Measurements from ENCODE around the gene LAMC2.

LAMC2 gene

DNA sequence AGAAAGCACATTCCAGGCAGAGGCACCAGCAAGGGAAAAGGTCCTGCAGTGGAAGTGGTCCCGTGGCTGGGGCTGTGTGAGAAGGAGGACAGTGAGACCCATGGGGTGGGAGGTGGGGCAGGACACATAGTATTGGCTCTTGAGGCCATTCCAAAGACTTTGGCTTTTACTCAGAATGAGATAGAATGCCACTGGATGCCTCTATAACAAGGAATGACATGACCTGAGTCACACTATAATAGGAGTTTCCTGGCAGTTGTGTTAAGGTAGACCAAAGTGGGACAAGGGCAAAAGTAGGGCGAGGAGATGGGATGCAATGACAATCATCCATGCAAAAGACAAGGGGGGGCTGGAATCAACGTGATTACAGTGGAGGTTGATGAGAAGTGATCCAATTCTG is 24.7 kb upstream of the LAMC2 start:
- Mint-ChIP-seq H3K36me3 (no peaks in the 10 kb centered on the region), H3K4me1 (ENCODE audit: low read depth) (no peaks in the 10 kb centered on the region), H3K27me3 (peaks cover 2% of the 10 kb centered on the region), H3K27ac (no peak overlapping the region), H3K9me3 (ENCODE audit: low read depth) (no peaks in the 10 kb centered on the region), H3K4me3 (no peak overlapping the region)

DNA sequence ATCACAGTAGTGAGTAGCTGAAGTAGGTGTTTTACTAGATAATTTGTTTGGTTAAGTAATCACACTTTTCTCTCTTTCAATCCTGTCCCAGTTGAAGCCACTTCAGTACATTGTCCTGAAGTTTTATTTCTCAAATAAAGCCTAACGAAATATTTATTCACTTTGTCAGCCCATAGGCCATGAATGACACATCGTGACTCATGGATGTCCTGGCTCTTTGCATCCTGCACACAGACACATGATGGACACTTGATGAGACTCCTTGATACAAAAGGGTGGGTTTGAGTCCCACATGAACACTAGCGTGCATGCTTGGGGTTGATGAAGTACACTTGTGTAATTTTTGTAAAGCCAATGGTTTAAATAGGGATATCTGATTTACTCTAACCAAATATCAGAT is 22.7 kb upstream of the LAMC2 start:
- no peak overlapping the region for H3K4me3 Mint-ChIP-seq
- no peaks in the 10 kb centered on the region for H3K4me1 Mint-ChIP-seq (ENCODE audit: low read depth)
- no peaks in the 10 kb centered on the region for H3K36me3 Mint-ChIP-seq
- H3K27me3 Mint-ChIP-seq = peaks cover 2% of the 10 kb centered on the region
- no peaks in the 10 kb centered on the region for H3K9me3 Mint-ChIP-seq (ENCODE audit: low read depth)
- no peak overlapping the region for H3K27ac Mint-ChIP-seq

DNA sequence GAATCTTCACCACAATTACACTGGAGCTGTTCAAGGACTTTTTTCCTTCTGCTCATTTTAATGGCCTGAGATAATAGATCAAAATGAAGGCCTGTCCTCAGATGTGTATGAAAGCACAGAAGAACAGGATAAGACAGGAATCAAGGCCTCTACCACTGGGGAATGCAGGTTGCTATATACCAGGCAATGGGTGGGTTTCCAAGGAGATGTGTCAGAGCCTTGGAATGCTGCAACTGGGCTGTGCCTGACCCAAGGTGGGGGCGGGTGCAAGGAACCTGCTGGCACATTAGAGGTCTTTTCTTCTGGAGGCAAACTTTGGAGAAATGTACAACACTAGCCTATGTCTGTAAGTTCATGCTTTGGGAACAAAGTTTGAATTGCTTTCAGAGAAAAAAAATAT is 21.7 kb upstream of the LAMC2 start:
- H3K27me3 Mint-ChIP-seq = peaks cover 2% of the 10 kb centered on the region
- no peaks in the 10 kb centered on the region for H3K4me1 Mint-ChIP-seq (ENCODE audit: low read depth)
- no peak overlapping the region for H3K27ac Mint-ChIP-seq
- H3K36me3 Mint-ChIP-seq = no peaks in the 10 kb centered on the region
- H3K9me3 Mint-ChIP-seq (ENCODE audit: low read depth) = no peaks in the 10 kb centered on the region
- no peak overlapping the region for H3K4me3 Mint-ChIP-seq

DNA sequence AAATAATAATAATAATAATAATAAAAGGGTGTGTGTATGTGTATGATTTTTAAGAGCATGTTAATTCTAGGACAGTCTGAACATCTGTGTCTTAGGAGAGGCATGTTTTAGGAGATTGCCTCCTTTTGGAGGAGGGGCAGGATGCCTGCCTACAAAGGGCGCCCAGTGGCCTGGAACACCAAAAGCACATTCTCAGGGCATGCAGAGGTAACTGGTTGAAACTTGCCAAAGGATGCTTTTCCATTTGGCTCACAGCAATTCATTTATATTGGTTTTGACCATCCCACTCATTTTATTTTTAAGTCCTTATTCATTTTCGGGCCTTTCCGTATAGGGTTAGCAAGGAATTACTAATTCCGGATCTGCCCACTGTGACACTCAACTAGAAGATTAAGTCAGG is 21.1 kb upstream of the LAMC2 start:
- no peak overlapping the region for H3K4me3 Mint-ChIP-seq
- no peaks in the 10 kb centered on the region for H3K9me3 Mint-ChIP-seq (ENCODE audit: low read depth)
- no peaks in the 10 kb centered on the region for H3K36me3 Mint-ChIP-seq
- H3K27ac Mint-ChIP-seq = no peak overlapping the region
- H3K4me1 Mint-ChIP-seq (ENCODE audit: low read depth) = no peaks in the 10 kb centered on the region
- peaks cover 2% of the 10 kb centered on the region for H3K27me3 Mint-ChIP-seq

DNA sequence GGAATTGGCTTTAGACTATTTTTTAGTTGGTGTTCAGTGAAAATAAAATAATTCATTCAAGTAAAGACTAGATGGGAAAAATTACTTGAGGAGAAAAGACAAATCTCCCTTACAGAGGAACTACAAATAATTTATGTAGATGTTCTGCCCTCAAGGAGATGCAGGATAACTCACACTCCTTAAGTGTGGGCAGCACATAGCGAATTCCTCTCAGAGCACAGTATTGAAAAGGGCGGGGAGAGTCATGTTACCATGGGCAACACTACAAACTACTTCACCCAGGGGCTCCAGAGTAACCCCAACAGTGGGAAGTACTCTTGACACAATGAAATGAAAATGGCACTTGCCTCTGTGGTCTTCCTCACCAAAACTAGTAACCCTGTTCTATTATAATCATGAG is 20.6 kb upstream of the LAMC2 start:
- H3K27ac Mint-ChIP-seq = no peak overlapping the region
- H3K27me3 Mint-ChIP-seq = peaks cover 2% of the 10 kb centered on the region
- no peaks in the 10 kb centered on the region for H3K9me3 Mint-ChIP-seq (ENCODE audit: low read depth)
- H3K36me3 Mint-ChIP-seq = no peaks in the 10 kb centered on the region
- no peaks in the 10 kb centered on the region for H3K4me1 Mint-ChIP-seq (ENCODE audit: low read depth)
- H3K4me3 Mint-ChIP-seq = no peak overlapping the region

DNA sequence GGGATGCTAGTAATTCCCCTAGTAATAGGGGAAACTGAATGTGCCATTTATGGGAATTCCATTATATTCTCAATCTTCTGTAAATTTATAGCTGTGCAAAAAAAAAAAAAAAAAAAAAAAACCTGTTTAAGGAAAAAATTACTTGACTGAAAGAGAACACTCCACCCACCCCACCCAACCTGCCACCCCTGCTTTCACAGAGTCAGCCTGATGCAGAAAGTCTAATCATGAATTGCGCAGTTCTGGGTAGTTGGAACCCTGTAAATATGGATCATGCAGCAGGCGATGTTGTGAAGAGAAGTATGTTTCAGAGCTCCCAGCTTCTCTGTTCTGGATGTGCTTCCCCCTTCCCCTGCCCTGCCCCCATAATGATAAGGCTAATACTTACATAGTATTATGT is 19.6 kb upstream of the LAMC2 start:
- Mint-ChIP-seq H3K27ac (no peak overlapping the region), H3K4me1 (ENCODE audit: low read depth) (no peaks in the 10 kb centered on the region), H3K9me3 (ENCODE audit: low read depth) (no peaks in the 10 kb centered on the region)

DNA sequence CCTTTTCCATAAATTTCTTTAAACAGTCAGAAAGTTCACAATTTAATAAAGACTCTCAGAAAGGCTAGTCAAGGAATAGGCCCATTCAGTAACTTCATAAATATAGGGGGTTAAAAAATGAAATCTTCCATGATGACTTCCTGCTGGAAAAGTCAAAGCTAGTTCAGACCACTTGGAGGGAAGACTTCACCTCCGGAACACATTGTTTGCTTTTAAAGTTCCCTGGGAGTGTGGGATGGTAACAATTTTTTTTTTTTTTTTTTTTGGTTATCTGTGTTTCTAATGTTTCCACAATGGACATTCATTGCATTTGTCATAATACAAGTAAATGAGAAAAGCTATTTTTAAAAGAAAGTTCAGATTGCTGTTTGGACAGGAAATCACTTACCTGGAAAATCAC is 18.4 kb upstream of the LAMC2 start:
- Mint-ChIP-seq H3K27me3 (peaks cover 6% of the 10 kb centered on the region), H3K27ac (no peak overlapping the region), H3K4me1 (ENCODE audit: low read depth) (no peaks in the 10 kb centered on the region), H3K4me3 (no peak overlapping the region), H3K36me3 (no peaks in the 10 kb centered on the region), H3K9me3 (ENCODE audit: low read depth) (no peaks in the 10 kb centered on the region)

More for the DNA sequence above, 19.6 kb upstream of the LAMC2 start:
- H3K36me3 Mint-ChIP-seq = no peaks in the 10 kb centered on the region
- H3K4me3 Mint-ChIP-seq = no peak overlapping the region
- H3K27me3 Mint-ChIP-seq = peaks cover 2% of the 10 kb centered on the region

DNA sequence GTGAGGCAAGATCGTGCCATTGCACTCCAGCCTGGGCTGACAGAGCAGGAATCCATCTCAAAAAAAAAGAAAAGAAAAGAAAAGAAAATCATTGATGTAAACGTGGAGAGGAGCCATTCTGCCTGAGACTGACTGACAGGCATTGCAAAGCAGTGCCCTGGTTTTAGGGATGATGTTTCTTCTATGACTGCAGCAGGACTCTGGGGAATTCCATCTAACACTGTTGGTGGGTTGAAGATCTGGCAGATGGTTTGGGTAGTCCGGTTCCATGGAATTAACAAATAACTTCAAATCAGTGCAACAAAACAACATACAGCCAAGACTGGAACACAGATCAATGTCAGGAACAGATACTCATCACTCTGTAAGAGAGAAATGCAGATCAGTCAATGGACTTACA is 17.8 kb upstream of the LAMC2 start:
- Mint-ChIP-seq H3K27me3 (peaks cover 6% of the 10 kb centered on the region), H3K27ac (no peak overlapping the region), H3K4me3 (no peak overlapping the region), H3K36me3 (no peaks in the 10 kb centered on the region), H3K9me3 (ENCODE audit: low read depth) (no peaks in the 10 kb centered on the region), H3K4me1 (ENCODE audit: low read depth) (no peaks in the 10 kb centered on the region)

DNA sequence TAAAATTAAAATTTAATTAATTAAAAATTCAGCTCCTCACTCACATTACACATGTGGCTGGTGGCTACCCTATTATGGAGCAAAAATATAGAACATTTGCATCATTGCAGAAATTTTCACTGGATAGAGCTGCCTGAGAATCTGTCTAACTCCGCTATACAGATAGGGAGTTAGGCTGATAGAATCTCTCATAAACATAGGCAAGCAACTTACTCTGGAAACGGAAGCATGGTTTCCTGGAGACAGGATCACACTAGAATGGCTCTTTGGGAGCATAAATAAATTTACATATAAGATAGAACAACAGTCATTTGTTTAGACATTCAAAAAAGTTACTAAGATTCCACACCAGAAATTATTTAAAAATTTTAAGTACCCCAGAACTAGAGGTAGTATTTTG is 12.2 kb upstream of the LAMC2 start:
- H3K4me3 Mint-ChIP-seq = no peak overlapping the region
- H3K9me3 Mint-ChIP-seq (ENCODE audit: low read depth) = no peaks in the 10 kb centered on the region
- H3K4me1 Mint-ChIP-seq (ENCODE audit: low read depth) = no peaks in the 10 kb centered on the region
- peaks cover 9% of the 10 kb centered on the region for H3K27me3 Mint-ChIP-seq
- H3K27ac Mint-ChIP-seq = no peak overlapping the region
- no peaks in the 10 kb centered on the region for H3K36me3 Mint-ChIP-seq

DNA sequence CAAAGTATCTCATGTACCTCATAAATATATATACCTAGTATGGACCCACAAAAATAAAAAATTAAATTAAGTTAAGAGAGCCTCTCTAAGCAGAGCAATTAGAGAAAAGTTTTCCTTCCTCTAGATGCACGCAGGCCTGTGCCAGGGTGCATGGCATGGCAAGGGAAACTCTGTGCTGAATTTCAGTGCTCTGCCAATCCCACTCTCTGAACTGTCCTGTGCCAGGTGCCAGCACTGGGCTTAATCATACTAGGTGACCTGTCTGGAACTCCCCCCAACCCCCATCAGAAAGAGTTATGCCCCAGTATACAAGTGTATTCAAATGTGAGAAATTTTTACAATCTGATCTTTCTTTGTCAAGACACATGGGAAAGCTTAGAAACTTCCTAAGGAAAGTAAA is 10.4 kb upstream of the LAMC2 start:
- no peak overlapping the region for H3K4me3 Mint-ChIP-seq

DNA sequence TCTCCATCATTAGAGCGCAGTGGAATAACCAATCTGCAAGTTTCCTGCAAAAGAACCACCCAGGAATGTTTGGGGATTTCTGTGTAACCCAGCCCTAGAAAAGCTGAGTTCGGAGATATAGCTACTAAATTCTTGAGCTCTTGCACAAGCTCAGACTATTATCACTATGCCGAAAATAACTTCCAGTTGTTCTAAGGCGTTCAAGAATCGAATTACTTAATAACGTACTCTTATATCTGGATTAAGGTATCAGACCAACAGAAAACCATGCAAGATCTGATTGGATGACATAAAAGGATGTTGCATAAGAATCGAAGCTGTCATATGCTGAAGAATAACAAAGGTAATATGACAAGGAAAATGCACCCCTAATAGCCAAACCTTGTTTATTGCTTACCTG is 7.5 kb upstream of the LAMC2 start:
- Mint-ChIP-seq H3K4me1 (ENCODE audit: low read depth) (peaks cover 8% of the 10 kb centered on the region), H3K27me3 (peaks cover 5% of the 10 kb centered on the region), H3K9me3 (ENCODE audit: low read depth) (no peaks in the 10 kb centered on the region), H3K4me3 (no peak overlapping the region), H3K27ac (no peak overlapping the region), H3K36me3 (no peaks in the 10 kb centered on the region)

More for the DNA sequence above, 10.4 kb upstream of the LAMC2 start:
- H3K27me3 Mint-ChIP-seq = peaks cover 9% of the 10 kb centered on the region
- no peak overlapping the region for H3K27ac Mint-ChIP-seq
- no peaks in the 10 kb centered on the region for H3K9me3 Mint-ChIP-seq (ENCODE audit: low read depth)
- H3K4me1 Mint-ChIP-seq (ENCODE audit: low read depth) = peaks cover 3% of the 10 kb centered on the region
- H3K36me3 Mint-ChIP-seq = no peaks in the 10 kb centered on the region

DNA sequence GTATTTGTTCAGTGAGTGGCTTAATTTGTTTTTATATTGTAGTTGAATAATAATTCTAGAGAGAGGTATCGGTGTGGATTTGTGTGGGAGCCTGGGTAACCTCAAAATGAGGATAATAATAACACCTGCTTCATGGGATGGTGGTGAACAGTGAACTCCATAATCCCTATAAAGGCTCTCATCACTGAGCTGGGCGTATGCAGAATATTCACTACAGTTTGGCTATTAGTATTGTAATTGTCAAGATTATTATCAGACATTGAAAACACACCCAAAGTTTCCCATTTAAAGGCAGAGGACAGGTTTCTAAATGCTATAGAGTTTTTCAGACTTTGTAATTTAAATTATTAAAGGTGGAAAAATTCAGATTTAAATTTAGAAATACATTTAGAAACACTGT is 7.0 kb upstream of the LAMC2 start:
- H3K9me3 Mint-ChIP-seq (ENCODE audit: low read depth) = no peaks in the 10 kb centered on the region
- H3K4me1 Mint-ChIP-seq (ENCODE audit: low read depth) = peaks cover 8% of the 10 kb centered on the region
- no peak overlapping the region for H3K4me3 Mint-ChIP-seq
- H3K27me3 Mint-ChIP-seq = peaks cover 3% of the 10 kb centered on the region
- no peak overlapping the region for H3K27ac Mint-ChIP-seq
- H3K36me3 Mint-ChIP-seq = no peaks in the 10 kb centered on the region

DNA sequence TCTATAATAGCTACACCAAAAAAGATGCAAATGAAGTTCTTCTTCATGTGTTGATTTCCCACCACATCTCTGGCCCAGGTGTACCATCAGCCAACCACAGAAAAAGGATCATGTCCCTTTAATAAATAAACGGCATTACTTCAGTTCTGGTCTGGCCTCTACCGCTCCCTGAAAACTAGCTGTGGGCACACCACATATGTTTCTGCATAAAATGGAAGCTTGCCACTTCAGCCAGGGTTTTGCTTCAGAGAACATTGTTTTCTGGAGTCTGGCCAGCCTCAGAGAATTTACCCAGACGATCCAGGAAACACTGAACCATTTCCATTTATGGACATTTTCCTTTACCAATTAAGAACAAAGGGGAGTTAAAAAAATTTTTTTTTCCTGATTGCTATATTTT is 5.8 kb upstream of the LAMC2 start:
- Mint-ChIP-seq H3K4me3 (no peak overlapping the region), H3K36me3 (no peaks in the 10 kb centered on the region), H3K4me1 (ENCODE audit: low read depth) (peaks cover 8% of the 10 kb centered on the region), H3K27ac (no peak overlapping the region), H3K9me3 (ENCODE audit: low read depth) (no peaks in the 10 kb centered on the region), H3K27me3 (no peaks in the 10 kb centered on the region)

DNA sequence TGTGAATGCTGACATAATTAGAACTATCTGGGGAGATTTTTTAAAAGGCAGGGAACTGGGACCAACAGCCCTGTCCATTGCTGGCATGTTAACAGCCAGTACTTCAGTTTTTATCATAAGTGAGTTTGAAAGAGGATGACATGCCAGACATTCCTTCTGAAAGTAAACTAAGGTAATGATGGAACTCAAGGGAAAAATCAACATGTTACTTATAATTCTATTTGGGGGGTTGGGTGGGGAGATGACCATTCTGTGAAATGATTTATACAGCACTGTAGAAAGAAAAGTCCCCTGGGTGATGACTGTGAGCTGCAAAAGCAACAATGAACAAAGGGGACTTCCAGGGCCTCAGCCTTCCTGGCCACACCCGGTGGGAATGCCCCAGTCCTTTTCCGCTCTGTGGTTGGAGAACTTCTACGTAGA is 5.4 kb upstream of the LAMC2 start:
- Mint-ChIP-seq H3K4me1 (ENCODE audit: low read depth) (peaks cover 10% of the 10 kb centered on the region), H3K4me3 (no peak overlapping the region), H3K27ac (no peak overlapping the region), H3K9me3 (ENCODE audit: low read depth) (no peaks in the 10 kb centered on the region), H3K27me3 (no peaks in the 10 kb centered on the region), H3K36me3 (no peaks in the 10 kb centered on the region)

DNA sequence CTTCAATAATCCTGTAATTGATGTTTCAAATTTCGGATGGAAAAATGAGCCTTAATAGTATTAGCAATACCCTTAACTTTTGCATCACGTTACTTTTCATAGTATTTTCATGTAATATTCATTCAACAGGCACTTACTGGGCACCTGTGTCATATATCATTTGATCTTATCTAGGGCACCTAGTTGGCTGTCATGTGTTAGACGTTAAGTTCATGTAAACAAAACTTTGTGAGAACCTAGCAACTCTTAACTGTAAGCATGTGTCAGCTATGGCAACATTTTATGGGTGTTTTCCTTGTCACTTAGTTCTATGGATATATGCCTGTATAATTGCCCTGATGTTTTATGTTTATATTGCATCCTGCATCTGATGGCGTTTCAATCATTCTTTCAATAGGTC is 777 bp downstream of the LAMC2 start:
- Mint-ChIP-seq H3K36me3 (peaks cover 3% of the 10 kb centered on the region), H3K4me3 (peak overlapping the region; percentile 48)

DNA sequence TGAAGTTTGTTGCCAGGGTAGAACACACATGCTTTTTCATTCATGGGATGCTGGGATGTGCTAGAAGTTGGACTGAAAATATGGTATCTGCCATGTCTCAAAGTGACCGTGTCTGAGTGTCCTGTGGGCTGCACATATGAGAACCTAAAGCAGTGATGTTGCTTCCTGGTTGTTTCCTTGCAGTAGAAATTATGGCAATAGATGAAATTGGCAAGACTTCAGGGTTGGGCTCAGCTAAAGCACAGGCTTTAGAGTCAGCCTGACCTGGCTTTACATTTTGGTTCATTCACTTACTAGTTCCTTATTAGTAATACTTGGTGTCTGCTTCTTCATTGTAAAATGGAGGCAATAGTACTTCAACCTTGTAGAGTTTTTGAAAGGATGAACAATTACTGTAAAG is 2.2 kb downstream of the LAMC2 start:
- H3K36me3 Mint-ChIP-seq = peaks cover 3% of the 10 kb centered on the region
- no peak overlapping the region for H3K27ac Mint-ChIP-seq
- H3K4me1 Mint-ChIP-seq (ENCODE audit: low read depth) = peaks cover 10% of the 10 kb centered on the region
- no peaks in the 10 kb centered on the region for H3K9me3 Mint-ChIP-seq (ENCODE audit: low read depth)
- peaks cover 27% of the 10 kb centered on the region for H3K27me3 Mint-ChIP-seq
- no peak overlapping the region for H3K4me3 Mint-ChIP-seq

More for the DNA sequence above, 777 bp downstream of the LAMC2 start:
- Mint-ChIP-seq H3K4me1 (ENCODE audit: low read depth) (peaks cover 10% of the 10 kb centered on the region), H3K27ac (no peak overlapping the region), H3K9me3 (ENCODE audit: low read depth) (no peaks in the 10 kb centered on the region), H3K27me3 (peaks cover 25% of the 10 kb centered on the region)

DNA sequence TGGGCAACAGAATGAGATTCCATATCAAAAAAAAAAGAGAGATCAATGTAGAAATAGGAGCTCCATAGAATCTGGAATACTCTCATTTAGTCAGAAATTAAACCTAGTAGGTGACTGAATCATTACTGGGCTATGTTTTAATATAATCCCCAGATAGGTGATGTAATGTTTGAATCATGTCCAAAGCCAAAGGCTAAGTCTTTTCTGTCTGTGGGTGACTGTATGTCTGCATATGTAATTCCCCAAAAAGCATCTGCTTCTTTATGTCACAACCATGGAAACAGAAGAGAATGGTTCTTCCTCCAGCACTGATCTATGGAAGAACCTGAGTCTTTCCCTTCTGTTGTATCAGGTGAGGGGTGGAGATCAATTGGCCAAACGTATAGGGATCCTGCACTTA is 5.8 kb downstream of the LAMC2 start:
- Mint-ChIP-seq H3K9me3 (ENCODE audit: low read depth) (no peaks in the 10 kb centered on the region), H3K4me1 (ENCODE audit: low read depth) (peaks cover 16% of the 10 kb centered on the region), H3K4me3 (no peak overlapping the region), H3K36me3 (peaks cover 3% of the 10 kb centered on the region), H3K27me3 (peaks cover 19% of the 10 kb centered on the region), H3K27ac (no peak overlapping the region)

Measured in activated naive CD8-positive, alpha-beta T cell (primary cell).